GM23338 (cell line): ENCODE data around the gene ADCY1. TPM values are rescaled to one million over a fixed set of nuclear protein-coding genes. Genes with fewer than 3 reads are reported as not detected.
A peak's percentile ranks its signal among the peaks of the same experiment; 100 is the strongest.

Source experiments
- ATAC-seq: fragments of 200-7000 bp; cut with Tn5 transposase; 3 replicates; pipeline ENCODE4 v1.9.1; 2020
- DNase-seq: peaks from one replicate; pipeline ENCODE4 v3.0.0-alpha.2; 2015; ENCODE audit warnings: low spot score
- H2AFZ ChIP-seq: fragments of 200-600 bp; sonication (generic); 2 replicates; pipeline ENCODE4 v1.8.0; 2016; ENCODE audit warnings: antibody characterized with exemption, mild to moderate bottlenecking, moderate library complexity
- H3F3A ChIP-seq: fragments of 200-600 bp; sonication (generic); replicated peaks from 2 replicates; pipeline ENCODE4 v1.8.0; 2017; ENCODE audit warnings: antibody characterized with exemption, mixed run types, low read depth
- H3K27ac ChIP-seq: fragments of 200-600 bp; sonication (generic); 2 replicates; pipeline ENCODE4 v1.6.1; 2016; ENCODE audit warnings: low read depth
- H3K27me3 ChIP-seq: fragments of 200-600 bp; sonication (generic); 2 replicates; pipeline ENCODE4 v1.8.0; 2016; ENCODE audit warnings: mild to moderate bottlenecking, mixed run types, moderate library complexity; ENCODE audit not compliant: insufficient read depth
- H3K36me3 ChIP-seq: fragments of 200-600 bp; sonication (generic); 2 replicates; pipeline ENCODE4 v1.8.0; 2016; ENCODE audit warnings: mild to moderate bottlenecking; ENCODE audit not compliant: insufficient read depth
- H3K4me1 ChIP-seq: fragments of 200-600 bp; sonication (generic); 2 replicates; pipeline ENCODE4 v1.8.0; 2016; ENCODE audit warnings: mild to moderate bottlenecking, moderate library complexity; ENCODE audit not compliant: insufficient read depth
- H3K4me2 ChIP-seq: fragments of 200-600 bp; sonication (generic); 2 replicates; pipeline ENCODE4 v1.7.1; 2017; ENCODE audit warnings: mixed run types
- H3K4me3 ChIP-seq: fragments of 200-600 bp; sonication (generic); 2 replicates; pipeline ENCODE4 v1.6.1; 2016; ENCODE audit warnings: mixed run types
- H3K79me2 ChIP-seq: fragments of 200-600 bp; sonication (generic); replicated peaks from 2 replicates; pipeline ENCODE4 v1.8.0; 2017; ENCODE audit warnings: mild to moderate bottlenecking; ENCODE audit not compliant: insufficient read depth
- H3K9me2 ChIP-seq: fragments of 200-600 bp; sonication (generic); 2 replicates; pipeline ENCODE4 v1.8.0; 2017; ENCODE audit not compliant: insufficient read depth
- H4K20me1 ChIP-seq: fragments of 200-600 bp; sonication (generic); replicated peaks from 2 replicates; pipeline ENCODE4 v1.8.0; 2017; ENCODE audit warnings: mild to moderate bottlenecking; ENCODE audit not compliant: insufficient read depth
- H3K27ac Mint-ChIP-seq: 2 replicates; pipeline ENCODE4 v1.8.0; 2020; ENCODE audit warnings: inconsistent platforms, mild to moderate bottlenecking, moderate library complexity, mixed read lengths
- H3K27me3 Mint-ChIP-seq: 3 replicates; pipeline ENCODE4 v1.8.0; 2022; ENCODE audit warnings: low read depth, mild to moderate bottlenecking, moderate library complexity, mixed read lengths, inconsistent platforms; ENCODE audit not compliant: insufficient read depth, poor library complexity
- H3K36me3 Mint-ChIP-seq: 3 replicates; pipeline ENCODE4 v1.8.0; 2021; ENCODE audit warnings: low read depth, mild to moderate bottlenecking, inconsistent platforms, moderate library complexity, mixed read lengths
- H3K4me1 Mint-ChIP-seq: 3 replicates; pipeline ENCODE4 v1.8.0; 2020; ENCODE audit warnings: mild to moderate bottlenecking, inconsistent platforms, mixed read lengths
- H3K4me3 Mint-ChIP-seq: 3 replicates; pipeline ENCODE4 v1.8.0; 2021; ENCODE audit warnings: moderate library complexity, mild to moderate bottlenecking, inconsistent platforms, mixed read lengths
- H3K9me3 Mint-ChIP-seq: 3 replicates; pipeline ENCODE4 v1.8.0; 2020; ENCODE audit warnings: moderate library complexity, mild to moderate bottlenecking, inconsistent platforms, mixed read lengths
- CREB1 ChIP-seq: fragments of 250-450 bp; sonication (Bioruptor Pico); IDR thresholded peaks from 2 replicates; pipeline ENCODE4 v1.5.0; 2020; ENCODE audit warnings: low read depth, mild to moderate bottlenecking, moderate library complexity
- EZH2 ChIP-seq: fragments of 200-600 bp; sonication (generic); IDR thresholded peaks from one replicate; pipeline ENCODE4 v1.8.0; 2017; ENCODE audit warnings: antibody characterized with exemption, mild to moderate bottlenecking, low read depth; ENCODE audit not compliant: unreplicated experiment
- EZH2phosphoT487 ChIP-seq: fragments of 200-600 bp; sonication (generic); IDR thresholded peaks from one replicate; pipeline ENCODE4 v1.8.1; 2018; ENCODE audit warnings: antibody characterized with exemption; ENCODE audit not compliant: unreplicated experiment
- JUNB ChIP-seq: IDR thresholded peaks from one replicate; pipeline ENCODE4 v1.6.1; 2016; ENCODE audit warnings: antibody characterized with exemption; ENCODE audit not compliant: unreplicated experiment
- NANOG ChIP-seq: IDR thresholded peaks from 2 replicates; pipeline ENCODE4 v1.6.1; 2016; ENCODE audit warnings: antibody characterized with exemption, borderline replicate concordance
- POLR2AphosphoS5 ChIP-seq: IDR thresholded peaks from 2 replicates; pipeline ENCODE4 v1.6.1; 2016; ENCODE audit warnings: antibody characterized with exemption, low read depth
- REST ChIP-seq: IDR thresholded peaks from one replicate; pipeline ENCODE4 v1.6.1; 2018; ENCODE audit warnings: antibody characterized with exemption; ENCODE audit not compliant: unreplicated experiment
- STAT1 ChIP-seq: IDR thresholded peaks from one replicate; pipeline ENCODE4 v1.6.1; 2016; ENCODE audit warnings: antibody characterized with exemption; ENCODE audit not compliant: unreplicated experiment
- ZNF114 ChIP-seq: fragments of 250-450 bp; sonication (Bioruptor Pico); IDR thresholded peaks from 2 replicates; pipeline ENCODE4 v1.5.0; 2020; ENCODE audit warnings: mild to moderate bottlenecking, moderate library complexity
- ZNF331 ChIP-seq: fragments of 250-450 bp; sonication (Bioruptor Pico); IDR thresholded peaks from 2 replicates; pipeline ENCODE4 v1.5.0; 2020; ENCODE audit warnings: low read depth, mild to moderate bottlenecking, moderate library complexity
- ZNF462 ChIP-seq: fragments of 250-450 bp; sonication (Bioruptor Pico); IDR thresholded peaks from 2 replicates; pipeline ENCODE4 v1.5.0; 2020; ENCODE audit warnings: mild to moderate bottlenecking, moderate library complexity
- polyA plus RNA-seq: library from polyadenylated mRNA; unstranded; fragments of >200 nt; fragmentation: Nextera tagmentation; extraction: Ambion mirVana; gene quantifications from 2 replicates; pipeline ENCODE4 v1.2.1, GENCODE V29; 2016
- total RNA-seq: library from RNA; depleted of rRNA; stranded (reverse); fragments of >200 nt; shearing (Covaris generic); gene quantifications from 2 replicates; pipeline ENCODE4 v1.2.3, GENCODE V29; 2014
- TF ChIP-seq, protein P1 (sequence below): IDR thresholded peaks from 2 replicates; pipeline ENCODE4 v1.6.1; 2016; ENCODE audit warnings: antibody characterized with exemption
- TF ChIP-seq, protein P2 (sequence below), 2 experiments: fragments of 200-600 bp in 1 of 2; sonication (generic) in 1 of 2; conservative IDR thresholded peaks; 2 replicates each; pipeline versions ENCODE4 v1.5.1 to v1.6.1; 2016 to 2017; ENCODE audit warnings: antibody characterized with exemption in 2 of 2, low read depth in 2 of 2, mild to moderate bottlenecking in 2 of 2, moderate library complexity in 1 of 2

ADCY1 gene
- total and polyA plus RNA-seq, 2 experiments from 2014 or later = 2.3 to 18.7 TPM

DNA sequence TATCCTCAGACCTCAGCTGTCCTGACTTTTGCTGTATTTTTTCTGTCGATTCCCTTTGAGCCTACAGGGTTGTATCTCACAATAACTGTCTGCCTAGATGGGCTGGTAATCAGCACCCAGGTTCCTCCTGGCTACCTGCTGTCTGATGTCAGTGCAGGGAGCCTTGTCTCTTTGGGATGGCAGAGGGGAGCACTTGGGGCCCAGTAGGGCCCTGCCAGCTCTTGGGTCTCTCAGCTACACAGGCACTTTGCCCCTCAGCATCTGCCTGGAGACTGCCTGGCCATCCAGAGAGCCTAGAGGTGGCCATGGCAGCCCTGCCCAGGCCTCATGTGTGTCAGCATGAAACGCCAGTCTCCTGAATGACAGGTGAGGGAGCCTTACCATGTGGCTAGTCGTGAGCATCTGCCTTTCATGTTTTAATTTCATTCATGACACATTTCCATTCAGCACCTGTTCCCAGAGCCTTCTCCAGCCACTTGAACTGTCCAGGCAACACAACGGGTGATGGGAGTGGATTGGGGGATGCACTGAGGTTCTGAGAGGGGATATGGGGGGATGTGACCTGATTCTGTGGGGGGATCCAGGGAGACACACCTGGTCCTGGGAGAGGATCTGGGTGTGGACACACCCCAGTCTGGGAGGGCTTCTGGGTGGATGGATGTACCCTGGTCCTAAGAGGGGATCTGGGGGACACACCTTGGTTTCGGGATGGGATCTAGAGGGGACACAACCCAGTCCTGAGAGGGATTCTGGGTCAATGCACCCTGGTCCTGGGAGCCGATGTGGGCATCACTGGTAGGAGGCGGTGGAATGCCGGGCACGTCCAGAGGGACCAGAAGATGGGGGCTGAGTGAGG lies 21.9 kb downstream of the ADCY1 start:
- no peaks in the 10 kb centered on the region for H4K20me1 ChIP-seq
- H3K27ac ChIP-seq = no peak overlapping the region
- no peak for ATAC-seq
- no peaks in the 10 kb centered on the region for H3F3A ChIP-seq
- H3K4me2 ChIP-seq = no peak overlapping the region
- Mint-ChIP-seq H3K27ac (peak overlapping the region; percentile 51; the same call in 1 of the 2 replicates), H3K4me1 (peaks cover 31% of the 10 kb centered on the region), H3K9me3 (no peaks in the 10 kb centered on the region), H3K27me3 (peaks cover 2% of the 10 kb centered on the region), H3K36me3 (no peaks in the 10 kb centered on the region; the same call in 1 of the 3 replicates), H3K4me3 (no peak overlapping the region)
- H2AFZ ChIP-seq = no peak overlapping the region
- H3K36me3 ChIP-seq = no peaks in the 10 kb centered on the region
- no peak overlapping the region for H3K4me3 ChIP-seq
- no peaks in the 10 kb centered on the region for H3K4me1 ChIP-seq
- no peaks in the 10 kb centered on the region for H3K27me3 ChIP-seq
- no peak for DNase-seq
- peaks cover 4% of the 10 kb centered on the region; the same call in 1 of the 2 replicates for H3K79me2 ChIP-seq
- no peak for TF ChIP-seq POLR2AphosphoS5
- no peak for TF ChIP-seq JUNB
- TF ChIP-seq CREB1 (CRISPR knock-in tag) = no peak
- no peak for TF ChIP-seq ZNF462 (CRISPR knock-in tag)
- TF ChIP-seq ZNF114 (CRISPR knock-in tag) = no peak
- TF ChIP-seq EZH2phosphoT487 = no peak
- no peak for TF ChIP-seq ZNF331 (CRISPR knock-in tag)
- TF ChIP-seq, protein P1, sequence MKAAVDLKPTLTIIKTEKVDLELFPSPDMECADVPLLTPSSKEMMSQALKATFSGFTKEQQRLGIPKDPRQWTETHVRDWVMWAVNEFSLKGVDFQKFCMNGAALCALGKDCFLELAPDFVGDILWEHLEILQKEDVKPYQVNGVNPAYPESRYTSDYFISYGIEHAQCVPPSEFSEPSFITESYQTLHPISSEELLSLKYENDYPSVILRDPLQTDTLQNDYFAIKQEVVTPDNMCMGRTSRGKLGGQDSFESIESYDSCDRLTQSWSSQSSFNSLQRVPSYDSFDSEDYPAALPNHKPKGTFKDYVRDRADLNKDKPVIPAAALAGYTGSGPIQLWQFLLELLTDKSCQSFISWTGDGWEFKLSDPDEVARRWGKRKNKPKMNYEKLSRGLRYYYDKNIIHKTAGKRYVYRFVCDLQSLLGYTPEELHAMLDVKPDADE = no peak
- TF ChIP-seq, protein P2, sequence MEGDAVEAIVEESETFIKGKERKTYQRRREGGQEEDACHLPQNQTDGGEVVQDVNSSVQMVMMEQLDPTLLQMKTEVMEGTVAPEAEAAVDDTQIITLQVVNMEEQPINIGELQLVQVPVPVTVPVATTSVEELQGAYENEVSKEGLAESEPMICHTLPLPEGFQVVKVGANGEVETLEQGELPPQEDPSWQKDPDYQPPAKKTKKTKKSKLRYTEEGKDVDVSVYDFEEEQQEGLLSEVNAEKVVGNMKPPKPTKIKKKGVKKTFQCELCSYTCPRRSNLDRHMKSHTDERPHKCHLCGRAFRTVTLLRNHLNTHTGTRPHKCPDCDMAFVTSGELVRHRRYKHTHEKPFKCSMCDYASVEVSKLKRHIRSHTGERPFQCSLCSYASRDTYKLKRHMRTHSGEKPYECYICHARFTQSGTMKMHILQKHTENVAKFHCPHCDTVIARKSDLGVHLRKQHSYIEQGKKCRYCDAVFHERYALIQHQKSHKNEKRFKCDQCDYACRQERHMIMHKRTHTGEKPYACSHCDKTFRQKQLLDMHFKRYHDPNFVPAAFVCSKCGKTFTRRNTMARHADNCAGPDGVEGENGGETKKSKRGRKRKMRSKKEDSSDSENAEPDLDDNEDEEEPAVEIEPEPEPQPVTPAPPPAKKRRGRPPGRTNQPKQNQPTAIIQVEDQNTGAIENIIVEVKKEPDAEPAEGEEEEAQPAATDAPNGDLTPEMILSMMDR (conservative IDR thresholded peaks at IDR 0.05; ENCODE audit: low read depth in 2 of 2) = no peak
- no peak for TF ChIP-seq NANOG
- TF ChIP-seq EZH2 = no peak
- TF ChIP-seq STAT1 = no peak
- no peak for TF ChIP-seq REST
- H3K9me2 ChIP-seq = no peaks in the 10 kb centered on the region
